ENCODE results near the gene MEOX2. TPM values are rescaled to one million over a fixed set of nuclear protein-coding genes. Genes with fewer than 3 reads are reported as not detected.

Gene MEOX2
- total RNA-seq, 1 donor from 2014 or later, result not detected

- H3K4me3 Mint-ChIP-seq, result no peak overlapping the region
- H3K36me3 Mint-ChIP-seq, result no peaks in the 10 kb centered on the region
- no peak for DNase-seq (ENCODE audit: low spot score in 2 of 2, unreplicated experiment in 2 of 2)
- H3K27me3 Mint-ChIP-seq (ENCODE audit: low read depth), result no peaks in the 10 kb centered on the region
- H3K9me3 Mint-ChIP-seq, result peaks cover 4% of the 10 kb centered on the region
- H3K4me1 Mint-ChIP-seq, result peaks cover 21% of the 10 kb centered on the region
- TF ChIP-seq CTCF (IDR thresholded peaks at IDR 0.05; ENCODE audit: unreplicated experiment), result no peak
- H3K27ac Mint-ChIP-seq, result no peak overlapping the region
Observed at GRCh38 chr7:15719311-15719710, 32.8 kb upstream of the MEOX2 start.

- no peak overlapping the region for H3K4me3 Mint-ChIP-seq
- peaks cover 5% of the 10 kb centered on the region for H3K4me1 Mint-ChIP-seq
- peaks cover 15% of the 10 kb centered on the region for H3K9me3 Mint-ChIP-seq
- no peaks in the 10 kb centered on the region for H3K27me3 Mint-ChIP-seq (ENCODE audit: low read depth)
- no peaks in the 10 kb centered on the region for H3K36me3 Mint-ChIP-seq
- DNase-seq (ENCODE audit: low spot score in 2 of 2, unreplicated experiment in 2 of 2), result no peak
- no peak overlapping the region for H3K27ac Mint-ChIP-seq
- TF ChIP-seq CTCF (IDR thresholded peaks at IDR 0.05; ENCODE audit: unreplicated experiment), result no peak
Observed at GRCh38 chr7:15715435-15715834, 29.0 kb upstream of the MEOX2 start.

GRCh38 chr7:15709978-15710377 lies 23.5 kb upstream of the MEOX2 start:
- peaks cover 3% of the 10 kb centered on the region for H3K4me1 Mint-ChIP-seq
- no peak overlapping the region for H3K4me3 Mint-ChIP-seq
- no peak for DNase-seq (ENCODE audit: low spot score in 2 of 2, unreplicated experiment in 2 of 2)
- peaks cover 2% of the 10 kb centered on the region for H3K27me3 Mint-ChIP-seq (ENCODE audit: low read depth)
- peaks cover 11% of the 10 kb centered on the region for H3K9me3 Mint-ChIP-seq
- no peaks in the 10 kb centered on the region for H3K36me3 Mint-ChIP-seq
- TF ChIP-seq CTCF (IDR thresholded peaks at IDR 0.05; ENCODE audit: unreplicated experiment), result no peak
- no peak overlapping the region for H3K27ac Mint-ChIP-seq

GRCh38 chr7:15707570-15707969 lies 21.1 kb upstream of the MEOX2 start:
- H3K4me3 Mint-ChIP-seq, result no peak overlapping the region
- H3K27ac Mint-ChIP-seq, result no peak overlapping the region
- H3K36me3 Mint-ChIP-seq, result no peaks in the 10 kb centered on the region
- no peak for TF ChIP-seq CTCF (IDR thresholded peaks at IDR 0.05; ENCODE audit: unreplicated experiment)
- no peaks in the 10 kb centered on the region for H3K9me3 Mint-ChIP-seq
- H3K27me3 Mint-ChIP-seq (ENCODE audit: low read depth), result peaks cover 2% of the 10 kb centered on the region
- no peaks in the 10 kb centered on the region for H3K4me1 Mint-ChIP-seq
- no peak for DNase-seq (ENCODE audit: low spot score in 2 of 2, unreplicated experiment in 2 of 2)

- H3K9me3 Mint-ChIP-seq, result no peaks in the 10 kb centered on the region
- H3K27ac Mint-ChIP-seq, result no peak overlapping the region
- no peaks in the 10 kb centered on the region for H3K27me3 Mint-ChIP-seq (ENCODE audit: low read depth)
- no peak overlapping the region for H3K4me3 Mint-ChIP-seq
- H3K36me3 Mint-ChIP-seq, result no peaks in the 10 kb centered on the region
- H3K4me1 Mint-ChIP-seq, result no peaks in the 10 kb centered on the region
- TF ChIP-seq CTCF (IDR thresholded peaks at IDR 0.05; ENCODE audit: unreplicated experiment), result no peak
- DNase-seq (ENCODE audit: low spot score in 2 of 2, unreplicated experiment in 2 of 2), result no peak
Observed at GRCh38 chr7:15703732-15704131, 17.2 kb upstream of the MEOX2 start.

- Mint-ChIP-seq H3K27ac (no peak overlapping the region), H3K36me3 (no peaks in the 10 kb centered on the region), H3K4me3 (no peak overlapping the region), H3K9me3 (no peaks in the 10 kb centered on the region), H3K4me1 (peaks cover 8% of the 10 kb centered on the region), H3K27me3 (ENCODE audit: low read depth) (peaks cover 33% of the 10 kb centered on the region)
- DNase-seq (ENCODE audit: low spot score in 2 of 2, unreplicated experiment in 2 of 2), result no peak
- no peak for TF ChIP-seq CTCF (IDR thresholded peaks at IDR 0.05; ENCODE audit: unreplicated experiment)
Observed at GRCh38 chr7:15692501-15693020, 6.1 kb upstream of the MEOX2 start.

All from mesothelial cell of epicardium (in vitro differentiated cells).